SW 1271 (cell line): ENCODE measurements around the gene LRWD1.
A peak's percentile ranks its signal among the peaks of the same experiment; 100 is the strongest.

ENCODE experiments used
- DNase-seq, 2 experiments: peaks; one replicate each; lab custom pipeline; 2025; lab: John Stamatoyannopoulos, UW

The LRWD1 gene

GRCh38 chr7:102464577-102465280 lies at the start of gene LRWD1, which contains the start of gene ALKBH4:
Gene LRWD1 (plus strand): TSS chr7:102464984. CDS start chr7:102465081, 97 bp downstream.
Gene ALKBH4 (minus strand): TSS chr7:102464863. CDS start chr7:102464836, 27 bp downstream.
- peak; percentile 63 to 90 for DNase-seq

GRCh38 chr7:102415685-102416225 lies 49.0 kb upstream of the LRWD1 start:
- no peak for DNase-seq

DNA sequence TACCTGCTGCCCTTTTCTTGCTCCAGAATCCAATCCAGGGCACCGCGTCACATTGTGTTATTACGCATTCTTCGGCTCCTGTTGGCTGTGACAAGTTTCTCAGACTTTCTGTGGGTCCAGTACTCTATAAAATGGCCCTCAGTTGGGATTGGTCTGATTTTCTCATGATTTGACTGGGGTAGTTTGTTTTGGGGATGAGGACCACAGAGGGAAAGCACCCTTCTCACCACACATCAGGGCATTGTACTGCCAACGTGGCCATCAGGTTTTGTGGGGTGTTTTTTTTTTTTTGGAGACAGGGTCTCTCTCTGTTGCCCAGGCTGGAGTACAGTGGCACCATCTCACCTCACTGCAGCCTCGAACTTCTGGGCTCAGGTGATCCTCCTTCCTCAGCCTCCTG lies 48.4 kb upstream of the LRWD1 start:
- DNase-seq: no peak

GRCh38 chr7:102417105-102417504 lies 47.7 kb upstream of the LRWD1 start:
- no peak for DNase-seq

- DNase-seq: no peak
These were observed 46.2 kb upstream of the LRWD1 start for GRCh38 chr7:102418592-102418991.

GRCh38 chr7:102421706-102422240 lies 43.0 kb upstream of the LRWD1 start:
- DNase-seq: no peak

DNA sequence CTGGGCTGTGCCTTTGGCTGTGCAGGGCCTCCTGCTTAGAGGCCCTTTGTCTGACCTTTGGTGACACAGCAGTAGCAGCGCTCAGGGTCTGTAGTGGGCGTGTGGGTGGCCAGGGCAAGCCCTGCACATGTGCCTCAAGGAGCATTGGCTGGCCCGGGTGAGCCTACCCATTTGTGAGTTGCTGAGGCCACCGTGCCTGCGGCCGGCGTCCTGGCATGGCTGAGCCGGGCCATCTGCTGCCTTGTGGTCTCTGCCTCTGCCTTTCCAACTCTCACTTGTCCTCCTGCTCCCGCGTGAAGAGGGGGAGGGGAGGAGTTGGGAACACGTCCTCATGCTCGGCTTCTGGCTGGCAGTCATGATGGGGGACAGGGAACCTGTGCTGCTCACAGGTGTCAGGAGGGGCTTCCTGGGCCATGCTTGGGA lies 40.6 kb upstream of the LRWD1 start:
- no peak for DNase-seq

DNA sequence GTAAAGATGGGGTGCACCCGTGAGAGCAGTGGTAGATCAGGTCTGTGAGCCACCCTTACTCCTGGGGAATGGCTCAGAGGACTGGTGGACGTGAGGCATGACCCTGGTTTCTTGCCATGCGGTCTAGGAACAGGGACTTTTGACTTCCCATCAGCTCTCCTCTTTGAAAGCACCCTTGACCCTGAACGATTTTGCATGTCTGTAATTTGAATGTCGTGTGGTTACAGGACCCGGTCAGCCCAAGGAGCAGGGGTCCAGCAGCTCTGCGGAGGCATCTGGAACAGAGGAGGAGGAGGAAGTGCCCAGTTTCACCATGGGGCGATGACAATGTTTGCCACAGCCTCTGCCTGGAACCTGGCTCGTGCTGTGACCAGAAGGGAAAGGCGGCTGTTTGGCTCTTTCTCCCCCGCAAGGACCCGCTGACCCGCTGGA lies 40.0 kb upstream of the LRWD1 start:
- no peak for DNase-seq

- DNase-seq: no peak
These were observed 39.0 kb upstream of the LRWD1 start for GRCh38 chr7:102425639-102426267.

GRCh38 chr7:102426268-102427018 lies 38.3 kb upstream of the LRWD1 start:
- DNase-seq: no peak

GRCh38 chr7:102427019-102427405 lies 37.8 kb upstream of the LRWD1 start:
- no peak for DNase-seq

- no peak for DNase-seq
These were observed 35.5 kb upstream of the LRWD1 start for GRCh38 chr7:102429141-102429899.

DNA sequence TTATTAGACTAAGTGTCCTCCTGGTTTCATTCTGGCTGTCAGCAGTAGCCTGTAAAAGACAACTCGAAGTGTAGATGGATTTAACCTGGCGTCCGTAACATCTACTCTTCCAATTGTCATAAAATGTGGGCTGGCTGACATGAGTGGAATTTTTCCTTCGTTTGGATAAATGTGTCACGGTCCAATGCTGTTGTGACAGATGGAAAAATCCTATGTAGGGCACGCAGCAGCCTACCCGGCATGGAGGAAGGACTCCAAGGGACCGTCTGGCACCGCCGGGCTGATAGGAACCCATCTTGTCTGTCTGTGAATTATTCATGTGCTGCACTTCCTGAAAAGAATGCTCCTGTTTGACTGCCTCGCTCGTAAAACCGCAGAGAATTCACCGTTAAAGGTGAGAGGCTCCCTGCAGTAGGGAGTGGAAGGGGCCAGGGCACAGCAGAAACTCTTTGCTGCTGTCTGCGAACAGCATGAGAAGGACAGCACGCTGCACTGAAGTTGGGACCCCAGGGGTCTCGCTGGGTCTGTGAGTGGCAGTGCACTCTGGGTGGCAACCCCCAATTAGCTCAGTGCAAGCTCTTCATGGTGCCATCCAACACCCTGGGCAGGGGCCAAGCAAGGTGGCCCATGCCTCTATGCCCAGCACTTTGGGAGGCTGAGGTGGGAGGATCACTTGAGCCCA lies 33.0 kb upstream of the LRWD1 start:
- DNase-seq: no peak

DNA sequence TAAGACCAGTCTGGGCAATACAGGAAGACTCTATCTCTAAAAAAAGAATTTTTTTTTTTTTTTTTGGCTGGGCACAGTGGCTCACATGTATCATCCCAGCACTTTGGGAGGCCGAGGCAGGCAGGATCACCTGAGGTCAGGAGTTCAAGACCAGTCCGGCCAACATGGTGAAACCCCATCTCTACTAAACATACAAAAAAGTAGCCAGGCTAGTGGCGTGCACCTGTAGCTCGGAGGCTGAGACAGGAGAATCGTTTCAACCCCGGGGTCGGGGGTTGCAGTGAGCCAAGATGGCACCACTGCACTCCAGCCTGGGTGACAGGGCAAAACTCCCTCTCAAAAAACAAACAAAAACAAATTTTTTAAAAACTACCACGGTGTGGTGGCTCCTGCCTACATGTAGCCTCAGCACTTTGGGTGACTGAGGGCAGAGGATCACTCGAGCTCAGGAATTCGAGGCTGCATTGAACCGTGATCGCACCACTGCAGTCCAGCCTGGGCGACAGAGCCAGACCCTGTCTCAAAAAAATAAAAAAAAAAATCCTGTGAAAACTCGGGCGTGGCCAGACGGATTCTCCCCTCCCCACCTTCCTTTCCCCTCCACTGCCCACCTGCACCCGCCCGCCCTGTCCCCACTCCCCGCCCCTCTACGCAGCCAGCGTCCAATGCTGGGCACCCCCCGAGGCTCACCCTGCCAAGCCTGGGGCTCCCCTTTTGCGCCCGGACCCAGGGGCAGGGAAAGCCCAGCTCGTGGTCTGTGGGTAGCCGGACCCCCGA lies 32.2 kb upstream of the LRWD1 start:
- no peak for DNase-seq

DNA sequence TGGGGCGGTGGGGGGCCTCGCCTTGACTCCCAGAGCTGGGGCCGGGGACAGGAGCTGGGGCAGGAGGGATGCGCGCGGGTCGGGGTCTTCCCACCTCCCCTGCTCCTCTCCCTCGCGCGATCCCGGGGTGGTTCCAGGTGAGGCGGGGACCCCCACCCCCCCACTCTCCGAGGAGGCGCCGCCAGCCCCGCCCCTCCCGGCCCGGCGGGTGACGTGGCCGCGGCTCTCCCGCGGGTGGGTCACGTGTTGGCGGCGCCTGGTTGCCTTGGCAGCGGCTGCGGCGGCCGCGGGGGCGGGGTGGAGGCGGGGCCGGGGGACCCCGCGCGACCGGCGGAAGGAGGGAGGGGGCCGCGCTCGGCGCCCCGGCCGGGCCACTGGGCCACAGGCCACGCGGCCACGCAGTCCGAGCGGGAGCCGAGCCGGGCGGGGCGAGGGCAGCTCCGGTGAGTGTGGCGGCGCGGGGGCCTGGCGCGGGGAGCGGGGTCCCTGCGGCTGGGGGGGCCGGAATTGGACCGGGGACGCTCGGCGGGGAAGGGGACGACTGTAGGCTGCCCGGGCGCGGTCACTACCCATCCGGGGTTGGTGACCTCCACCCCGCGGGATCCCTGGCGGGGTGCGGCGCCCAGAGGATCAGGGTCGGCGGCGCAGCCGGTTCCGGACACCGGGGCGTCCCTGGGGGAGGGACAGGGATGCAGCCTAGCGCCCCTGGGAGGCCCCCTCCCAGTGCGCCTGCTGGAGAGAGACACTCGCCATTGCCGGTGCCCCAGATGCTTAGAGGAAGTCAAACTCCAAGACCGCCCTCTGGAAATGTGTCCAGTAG lies 31.4 kb upstream of the LRWD1 start, which contains the start of gene ORAI2:
ORAI2 (plus strand) TSS at position 357 of the 820 bp plus-strand sequence. CDS start 5,382 bp downstream, outside the sequence.
- peak in 1 of 2 experiments; percentile 55 for DNase-seq

DNA sequence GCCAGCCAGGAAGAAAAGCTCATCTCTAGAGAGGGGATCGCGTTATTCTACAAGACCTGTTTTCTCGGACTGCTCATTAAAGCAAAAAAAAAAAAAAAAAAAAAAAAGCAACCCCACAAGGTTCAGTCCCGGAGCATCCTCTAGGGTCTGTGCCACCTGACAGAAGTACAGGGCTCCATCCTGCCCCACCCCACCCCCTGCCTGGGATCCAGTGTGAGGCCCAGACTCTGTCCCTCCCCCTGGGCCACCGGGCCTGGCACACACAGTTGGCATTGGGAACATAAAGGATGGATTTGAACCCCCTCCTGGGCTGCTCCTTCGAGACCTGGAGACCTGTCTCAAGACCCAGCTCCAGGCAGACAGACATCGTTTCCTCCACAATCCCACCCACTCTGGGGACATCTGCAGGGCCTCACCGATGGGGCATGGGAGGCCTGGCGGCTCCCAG lies 30.7 kb upstream of the LRWD1 start:
- peak in 1 of 2 experiments; percentile 24 for DNase-seq

GRCh38 chr7:102436118-102436517 lies 28.7 kb upstream of the LRWD1 start:
- DNase-seq: no peak

- DNase-seq: peak; percentile 70 to 86
These were observed 24.6 kb upstream of the LRWD1 start for GRCh38 chr7:102439963-102440795.
